Stomach (tissue), 9 donors: ENCODE measurements around the gene ARID3A. TPM values are rescaled to one million over a fixed set of nuclear protein-coding genes. Genes with fewer than 3 reads are reported as not detected.

Experiments
- DNase-seq, 2 donors: peaks; one replicate each; pipeline versions ENCODE4 v3.0.0 to v3.0.0-alpha.2; 2013 to 2019
- H3K27ac ChIP-seq, 5 donors: fragments of 200-600 bp in 4 of 5; sonication (generic) in 4 of 5; one replicate each; pipeline ENCODE4 v1.5.1; 2013 to 2019; ENCODE audit warnings: mild to moderate bottlenecking in 1 of 5, moderate library complexity in 1 of 5
- H3K27me3 ChIP-seq, 3 donors: fragments of 200-600 bp; sonication (generic); one replicate each; pipeline ENCODE4 v1.5.1; 2017 to 2019; ENCODE audit warnings: mixed run types in 1 of 3
- H3K36me3 ChIP-seq, 4 donors: fragments of 200-600 bp; sonication (generic); 1 replicate in 3 of 4; 2 replicates in 1 of 4; pipeline ENCODE4 v1.5.1; 2016 to 2019
- H3K4me1 ChIP-seq, 4 donors: fragments of 200-600 bp; sonication (generic); one replicate each; pipeline ENCODE4 v1.5.1; 2016 to 2019
- H3K4me3 ChIP-seq, 4 donors: fragments of 200-600 bp; sonication (generic) in 3 of 4; one replicate each; pipeline ENCODE4 v1.5.1; 2016 to 2019; ENCODE audit warnings: mild to moderate bottlenecking in 1 of 4
- H3K9me3 ChIP-seq, 4 donors: fragments of 200-600 bp; sonication (generic); one replicate each; pipeline ENCODE4 v1.5.1; 2016 to 2019
- EP300 ChIP-seq: sonication (generic); formaldehyde crosslinking; IDR thresholded peaks from one replicate; pipeline ENCODE4 v1.6.1; 2017; ENCODE audit warnings: antibody characterized with exemption
- POLR2A ChIP-seq, 4 donors: fragments of 450-650 bp; IDR thresholded peaks; one replicate each; pipeline ENCODE4 v1.6.1; 2016; ENCODE audit warnings: antibody characterized with exemption in 4 of 4, control low read depth in 2 of 4, mild to moderate bottlenecking in 1 of 4, moderate library complexity in 1 of 4
- POLR2AphosphoS5 ChIP-seq, 3 donors: sonication (generic); formaldehyde crosslinking; IDR thresholded peaks; one replicate each; pipeline ENCODE4 v1.6.1; 2016; ENCODE audit warnings: antibody characterized with exemption in 3 of 3
- WGBS, 5 donors: extraction: QIAGEN DNeasy Blood & Tissue Kit in 3 of 5; methylation state at CpG; one replicate each; pipeline versions ENCODE4 v1.1.5 to v1.1.7; 2013 to 2018; 5-methylcytosine and 5-hydroxymethylcytosine counted together
- intact Hi-C: fragments of 100-400 bp; cut with DNase I; formaldehyde crosslinking; loops from one replicate; pipeline ENCODE4 v1.15.1; 2023; ENCODE audit warnings: low total_unique reads
- polyA plus RNA-seq, 3 donors: library from polyadenylated mRNA; stranded (reverse); fragments of 200-250 nt; gene quantifications; one replicate each; pipeline ENCODE4 v1.2.3, GENCODE V29; 2013
- total RNA-seq, 5 donors: library from RNA; depleted of rRNA; stranded (reverse); fragments of >200 nt; gene quantifications; one replicate each; pipeline versions ENCODE4 v1.1.0 to v1.2.3, GENCODE V29; 2014 to 2016
- TF ChIP-seq, protein P1 (sequence below), 7 experiments: fragments of 450-650 bp in 4 of 7; fragments of 200-600 bp in 3 of 7; sonication (generic) in 3 of 7; IDR thresholded peaks; one replicate each; pipeline ENCODE4 v1.5.1; 2016 to 2019; ENCODE audit warnings: antibody characterized with exemption in 7 of 7, control low read depth in 2 of 7, mild to moderate bottlenecking in 1 of 7
- donor health status: healthy with polysubstance abuse.
- donor health status: Bipolar disorder and iron deficiency.
- donor health status: healthy.

The ARID3A gene
- total and polyA plus RNA-seq, 8 donors = 1.1 to 23.5 (median 2.1) TPM; not detected in 1

DNA sequence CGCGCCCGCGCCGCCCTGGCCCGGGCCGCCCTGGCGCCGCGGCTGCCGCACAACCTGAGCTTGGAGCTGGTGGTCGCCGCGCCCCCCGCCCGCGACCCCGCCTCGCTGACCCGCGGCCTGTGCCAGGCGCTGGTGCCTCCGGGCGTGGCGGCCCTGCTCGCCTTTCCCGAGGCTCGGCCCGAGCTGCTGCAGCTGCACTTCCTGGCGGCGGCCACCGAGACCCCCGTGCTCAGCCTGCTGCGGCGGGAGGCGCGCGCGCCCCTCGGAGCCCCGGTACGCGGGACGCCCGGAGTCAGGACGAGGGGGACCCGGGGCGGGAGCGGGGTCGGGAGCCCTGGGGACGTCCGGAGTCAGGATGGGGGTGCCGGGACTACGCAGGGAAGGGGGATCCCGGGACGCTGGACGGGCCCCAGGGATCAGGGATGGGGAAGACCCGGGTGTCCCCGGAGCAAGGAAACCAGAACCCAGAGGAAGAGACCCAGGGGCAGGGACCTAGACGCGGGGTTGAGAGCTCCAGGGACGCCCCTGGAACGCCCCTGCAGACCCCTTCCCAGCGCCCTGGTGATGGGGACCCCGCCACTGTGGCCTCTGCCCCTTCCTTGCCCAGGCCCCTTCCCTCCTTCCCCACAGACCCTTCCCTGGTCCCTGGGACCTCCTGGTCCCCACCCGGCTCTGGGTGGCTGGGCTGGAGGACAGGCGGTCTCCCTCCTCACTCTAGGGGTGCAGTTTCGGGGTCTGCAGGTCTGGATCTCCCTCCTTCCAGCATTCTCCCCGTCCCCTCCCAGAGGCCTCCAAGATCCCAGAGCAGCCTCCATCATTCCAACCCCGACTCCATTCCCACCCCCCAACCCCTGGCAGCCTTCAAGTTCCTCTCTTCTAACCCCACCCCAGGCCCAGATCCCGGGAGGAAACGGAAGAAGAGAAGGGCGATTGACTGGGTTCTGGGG, 75.0 kb downstream of the ARID3A start:
- no peak for DNase-seq
- Histone ChIP-seq H3K4me3 (peak overlapping the region in 2 of 4 donors; percentile 33 to 35), H3K27ac (no peak overlapping the region), H3K36me3 (no peaks in the 10 kb centered on the region), H3K27me3 (peaks cover 23 to 89% (median 75%) of the 10 kb centered on the region in 3 donors), H3K9me3 (no peaks in the 10 kb centered on the region), H3K4me1 (peaks cover 19 to 32% (median 28%) of the 10 kb centered on the region in 4 donors)
- intact Hi-C loops = no loop called here
- 4 to 16% (median 6%) methylated on average over 13 to 73 of the region's 73 CpGs for WGBS, 5 donors
- TF ChIP-seq, protein P1, sequence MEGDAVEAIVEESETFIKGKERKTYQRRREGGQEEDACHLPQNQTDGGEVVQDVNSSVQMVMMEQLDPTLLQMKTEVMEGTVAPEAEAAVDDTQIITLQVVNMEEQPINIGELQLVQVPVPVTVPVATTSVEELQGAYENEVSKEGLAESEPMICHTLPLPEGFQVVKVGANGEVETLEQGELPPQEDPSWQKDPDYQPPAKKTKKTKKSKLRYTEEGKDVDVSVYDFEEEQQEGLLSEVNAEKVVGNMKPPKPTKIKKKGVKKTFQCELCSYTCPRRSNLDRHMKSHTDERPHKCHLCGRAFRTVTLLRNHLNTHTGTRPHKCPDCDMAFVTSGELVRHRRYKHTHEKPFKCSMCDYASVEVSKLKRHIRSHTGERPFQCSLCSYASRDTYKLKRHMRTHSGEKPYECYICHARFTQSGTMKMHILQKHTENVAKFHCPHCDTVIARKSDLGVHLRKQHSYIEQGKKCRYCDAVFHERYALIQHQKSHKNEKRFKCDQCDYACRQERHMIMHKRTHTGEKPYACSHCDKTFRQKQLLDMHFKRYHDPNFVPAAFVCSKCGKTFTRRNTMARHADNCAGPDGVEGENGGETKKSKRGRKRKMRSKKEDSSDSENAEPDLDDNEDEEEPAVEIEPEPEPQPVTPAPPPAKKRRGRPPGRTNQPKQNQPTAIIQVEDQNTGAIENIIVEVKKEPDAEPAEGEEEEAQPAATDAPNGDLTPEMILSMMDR (IDR thresholded peaks at IDR 0.05) = no peak
- TF ChIP-seq EP300 (no peak), POLR2A (IDR thresholded peaks at IDR 0.05) (no peak), POLR2AphosphoS5 (IDR thresholded peaks at IDR 0.05) (no peak)

DNA sequence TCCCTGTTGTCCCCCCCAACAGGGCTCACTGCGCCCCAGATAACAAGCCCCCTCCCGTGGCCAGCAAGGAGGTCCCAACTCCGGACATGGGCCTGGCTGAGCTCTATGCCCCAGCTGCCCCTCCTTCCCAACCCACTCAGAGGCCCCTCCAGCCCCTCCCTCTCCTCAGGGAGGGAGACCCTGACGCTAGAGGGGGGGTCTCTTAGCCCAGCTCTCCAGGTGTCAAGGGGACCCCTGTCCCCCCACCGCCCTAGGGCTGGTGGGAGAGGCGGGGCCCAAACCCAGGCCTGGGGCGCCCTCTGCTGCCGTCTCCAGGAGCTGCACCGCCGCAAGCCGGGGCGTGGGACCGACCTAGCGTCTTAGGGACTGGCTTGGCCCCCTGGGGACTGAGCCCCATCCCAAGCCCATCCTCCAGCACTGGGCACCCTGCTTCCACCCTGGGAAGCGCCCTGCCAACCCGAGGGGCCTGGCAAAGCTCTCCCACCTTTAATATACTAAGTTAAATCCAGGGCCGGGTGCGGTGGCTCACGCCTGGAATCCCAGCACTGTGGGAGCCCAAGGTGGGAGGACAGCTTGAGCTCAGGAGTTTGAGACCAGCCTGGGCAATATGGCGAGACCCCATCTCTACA, 75.8 kb downstream of the ARID3A start:
- TF ChIP-seq, protein P1 (IDR thresholded peaks at IDR 0.05) = peak in 5 of 7 experiments; percentile 55 to 91 (median 85)
- TF ChIP-seq POLR2AphosphoS5 (IDR thresholded peaks at IDR 0.05) = no peak
- H3K4me1 ChIP-seq = peaks cover 11 to 24% (median 20%) of the 10 kb centered on the region in 4 donors
- H3K27me3 ChIP-seq = peaks cover 19 to 81% (median 67%) of the 10 kb centered on the region in 3 donors
- intact Hi-C loops = no loop called here
- WGBS, 5 donors = 10 to 16% (median 11%) methylated on average over 9 to 20 of the region's 20 CpGs
- H3K27ac ChIP-seq = no peak overlapping the region
- peak; percentile 68 to 80 for DNase-seq
- no peaks in the 10 kb centered on the region for H3K9me3 ChIP-seq
- no peaks in the 10 kb centered on the region for H3K36me3 ChIP-seq
- no peak overlapping the region for H3K4me3 ChIP-seq

DNA sequence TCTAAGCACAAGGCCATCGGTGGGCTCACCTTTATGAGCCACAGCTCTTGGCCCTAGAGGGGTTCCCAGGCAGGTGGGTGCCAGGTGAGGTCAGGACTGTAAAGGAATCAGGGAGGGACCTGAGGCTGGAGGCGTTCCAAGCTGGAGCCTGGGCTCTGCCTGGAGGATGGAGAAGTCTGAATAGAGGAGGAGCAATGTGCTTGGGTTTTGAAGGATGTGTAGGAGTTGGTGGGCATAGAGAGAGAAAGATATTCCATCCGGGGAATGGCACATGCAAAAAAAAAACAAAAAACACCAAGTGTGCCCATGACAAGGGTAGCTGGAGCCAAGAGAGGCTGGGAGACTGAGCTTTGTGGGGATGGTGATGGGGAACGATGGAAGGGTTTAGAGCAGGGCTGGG, 76.8 kb downstream of the ARID3A start:
- Histone ChIP-seq H3K4me1 (peaks cover 9 to 21% (median 19%) of the 10 kb centered on the region in 4 donors), H3K27ac (no peak overlapping the region), H3K36me3 (no peaks in the 10 kb centered on the region), H3K9me3 (no peaks in the 10 kb centered on the region), H3K4me3 (no peak overlapping the region), H3K27me3 (peaks cover 19 to 71% (median 57%) of the 10 kb centered on the region in 3 donors)
- no peak for TF ChIP-seq POLR2A (IDR thresholded peaks at IDR 0.05)
- no peak for TF ChIP-seq POLR2AphosphoS5 (IDR thresholded peaks at IDR 0.05)
- TF ChIP-seq, protein P1 (IDR thresholded peaks at IDR 0.05) = no peak
- TF ChIP-seq EP300 = no peak
- DNase-seq = no peak
- WGBS, 5 donors = 65 to 81% (median 71%) methylated on average over 4 of the region's 4 CpGs
- intact Hi-C loops = no loop called here

DNA sequence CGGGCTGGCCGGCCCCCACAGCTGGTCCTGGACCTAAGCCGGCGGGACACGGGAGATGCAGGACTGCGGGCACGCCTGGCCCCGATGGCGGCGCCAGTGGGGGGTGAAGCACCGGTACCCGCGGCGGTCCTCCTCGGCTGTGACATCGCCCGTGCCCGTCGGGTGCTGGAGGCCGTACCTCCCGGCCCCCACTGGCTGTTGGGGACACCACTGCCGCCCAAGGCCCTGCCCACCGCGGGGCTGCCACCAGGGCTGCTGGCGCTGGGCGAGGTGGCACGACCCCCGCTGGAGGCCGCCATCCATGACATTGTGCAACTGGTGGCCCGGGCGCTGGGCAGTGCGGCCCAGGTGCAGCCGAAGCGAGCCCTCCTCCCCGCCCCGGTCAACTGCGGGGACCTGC, 77.4 kb downstream of the ARID3A start:
- Histone ChIP-seq H3K4me1 (peaks cover 9 to 21% (median 19%) of the 10 kb centered on the region in 4 donors), H3K27ac (no peak overlapping the region), H3K9me3 (no peaks in the 10 kb centered on the region), H3K36me3 (peaks cover 0 to 3% (median 0%) of the 10 kb centered on the region in 4 donors), H3K27me3 (peaks cover 19 to 64% (median 51%) of the 10 kb centered on the region in 3 donors), H3K4me3 (no peak overlapping the region)
- WGBS, 5 donors = 84 to 91% (median 86%) methylated on average over 5 to 37 of the region's 37 CpGs
- no peak for DNase-seq
- TF ChIP-seq, protein P1 (IDR thresholded peaks at IDR 0.05) = no peak
- TF ChIP-seq POLR2AphosphoS5 (IDR thresholded peaks at IDR 0.05) (no peak), EP300 (no peak), POLR2A (IDR thresholded peaks at IDR 0.05) (no peak)
- intact Hi-C loops = no loop called here
